HCT116 (cell line): ENCODE measurements around the gene PEAK3.

Experiments used
- ELF1 ChIP-seq: IDR thresholded peaks from 2 replicates; pipeline ENCODE4 v1.6.1; 2012; ENCODE audit warnings: low read depth, borderline replicate concordance
- EZH2 ChIP-seq: fragments of 200-600 bp; sonication (generic); IDR thresholded peaks from 2 replicates; pipeline ENCODE4 v1.6.1; 2017; ENCODE audit warnings: antibody characterized with exemption, mixed run types
- JUND ChIP-seq: IDR thresholded peaks from 2 replicates; pipeline ENCODE4 v1.6.1; 2012
- POLR2A ChIP-seq: IDR thresholded peaks from 2 replicates; pipeline ENCODE4 v1.7.0; 2011; ENCODE audit warnings: borderline replicate concordance; ENCODE audit not compliant: insufficient read depth, insufficient read length; ENCODE audit errors: extremely low read depth
- SRF ChIP-seq: IDR thresholded peaks from 2 replicates; pipeline ENCODE4 v1.6.1; 2012; ENCODE audit warnings: low read depth
- TCF7L2 ChIP-seq: IDR thresholded peaks from 2 replicates; pipeline ENCODE4 v1.7.0; 2011; ENCODE audit warnings: borderline replicate concordance, inconsistent platforms; ENCODE audit not compliant: insufficient read depth, insufficient read length; ENCODE audit errors: extremely low read depth
- YY1 ChIP-seq: IDR thresholded peaks from 2 replicates; pipeline ENCODE4 v1.6.1; 2011; ENCODE audit warnings: low read length, low read depth, moderate library complexity, mild to moderate bottlenecking; ENCODE audit not compliant: insufficient replicate concordance; ENCODE audit errors: extremely low read depth
- ZNF274 ChIP-seq: fragments of 200-500 bp; sonication (Bioruptor generic); IDR thresholded peaks from 2 replicates; pipeline ENCODE4 v1.6.1; 2014; ENCODE audit warnings: mild to moderate bottlenecking, low read depth, low read length, inconsistent platforms
- TF ChIP-seq, protein P1 (sequence below), 3 experiments: fragments of 200-600 bp in 1 of 3; sonication (generic) in 1 of 3; IDR thresholded peaks in 2 of 3; conservative IDR thresholded peaks in 1 of 3; 2 replicates each; pipeline ENCODE4 v1.5.1; 2012 to 2017; ENCODE audit warnings: low read depth in 2 of 3, low read length in 2 of 3, antibody characterized with exemption in 1 of 3, borderline replicate concordance in 1 of 3, control low read depth in 1 of 3, mild to moderate bottlenecking in 1 of 3, mixed read lengths in 1 of 3, mixed run types in 1 of 3, moderate library complexity in 1 of 3; ENCODE audit not compliant: insufficient read depth in 1 of 3
- TF ChIP-seq, protein P2 (sequence below): IDR thresholded peaks from 2 replicates; pipeline ENCODE4 v1.6.1; 2012

DNA sequence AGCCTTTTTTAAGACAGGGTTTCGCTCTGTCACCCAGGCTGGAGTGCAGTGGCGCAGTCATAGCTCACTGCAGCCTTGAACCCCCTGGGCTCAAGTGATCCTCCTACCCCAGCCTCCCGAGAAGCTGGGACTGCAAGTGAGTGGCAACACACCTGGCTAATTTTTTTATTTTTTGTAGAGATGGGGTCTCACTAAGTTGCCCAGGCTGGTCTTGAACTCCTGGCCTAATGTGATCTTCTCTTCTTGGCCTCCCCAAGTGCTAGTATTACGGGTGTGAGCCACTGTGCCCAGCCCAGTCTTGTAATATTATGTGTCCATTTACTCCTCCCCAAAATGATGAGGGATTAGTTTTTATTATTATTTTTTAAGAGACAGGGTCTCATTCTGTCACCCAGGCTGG, 29.1 kb upstream of the PEAK3 start:
- TF ChIP-seq EZH2, result no peak
- TF ChIP-seq, protein P1, sequence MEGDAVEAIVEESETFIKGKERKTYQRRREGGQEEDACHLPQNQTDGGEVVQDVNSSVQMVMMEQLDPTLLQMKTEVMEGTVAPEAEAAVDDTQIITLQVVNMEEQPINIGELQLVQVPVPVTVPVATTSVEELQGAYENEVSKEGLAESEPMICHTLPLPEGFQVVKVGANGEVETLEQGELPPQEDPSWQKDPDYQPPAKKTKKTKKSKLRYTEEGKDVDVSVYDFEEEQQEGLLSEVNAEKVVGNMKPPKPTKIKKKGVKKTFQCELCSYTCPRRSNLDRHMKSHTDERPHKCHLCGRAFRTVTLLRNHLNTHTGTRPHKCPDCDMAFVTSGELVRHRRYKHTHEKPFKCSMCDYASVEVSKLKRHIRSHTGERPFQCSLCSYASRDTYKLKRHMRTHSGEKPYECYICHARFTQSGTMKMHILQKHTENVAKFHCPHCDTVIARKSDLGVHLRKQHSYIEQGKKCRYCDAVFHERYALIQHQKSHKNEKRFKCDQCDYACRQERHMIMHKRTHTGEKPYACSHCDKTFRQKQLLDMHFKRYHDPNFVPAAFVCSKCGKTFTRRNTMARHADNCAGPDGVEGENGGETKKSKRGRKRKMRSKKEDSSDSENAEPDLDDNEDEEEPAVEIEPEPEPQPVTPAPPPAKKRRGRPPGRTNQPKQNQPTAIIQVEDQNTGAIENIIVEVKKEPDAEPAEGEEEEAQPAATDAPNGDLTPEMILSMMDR (IDR thresholded peaks at IDR 0.05 in 2 of 3, conservative IDR thresholded peaks at IDR 0.05 in 1 of 3; ENCODE audit: borderline replicate concordance in 1 of 3, insufficient read depth in 1 of 3, low read depth in 2 of 3, low read length in 2 of 3), result no peak
- TF ChIP-seq POLR2A, result no peak
- no peak for TF ChIP-seq SRF
- TF ChIP-seq, protein P2, sequence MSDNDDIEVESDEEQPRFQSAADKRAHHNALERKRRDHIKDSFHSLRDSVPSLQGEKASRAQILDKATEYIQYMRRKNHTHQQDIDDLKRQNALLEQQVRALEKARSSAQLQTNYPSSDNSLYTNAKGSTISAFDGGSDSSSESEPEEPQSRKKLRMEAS, result no peak
- no peak for TF ChIP-seq YY1
- TF ChIP-seq JUND, result no peak
- TF ChIP-seq TCF7L2, result no peak
- TF ChIP-seq ELF1, result no peak
- TF ChIP-seq ZNF274, result no peak
